NT2/D1 (cell line): ENCODE data around the gene STIM2.

Experiments used
- YY1 ChIP-seq: IDR thresholded peaks from 2 replicates; pipeline ENCODE4 v1.6.1; 2011; ENCODE audit not compliant: insufficient read length, insufficient read depth
- ZNF274 ChIP-seq: IDR thresholded peaks from 2 replicates; pipeline ENCODE4 v1.6.1; 2011; ENCODE audit warnings: mild to moderate bottlenecking, low read depth, low read length

DNA sequence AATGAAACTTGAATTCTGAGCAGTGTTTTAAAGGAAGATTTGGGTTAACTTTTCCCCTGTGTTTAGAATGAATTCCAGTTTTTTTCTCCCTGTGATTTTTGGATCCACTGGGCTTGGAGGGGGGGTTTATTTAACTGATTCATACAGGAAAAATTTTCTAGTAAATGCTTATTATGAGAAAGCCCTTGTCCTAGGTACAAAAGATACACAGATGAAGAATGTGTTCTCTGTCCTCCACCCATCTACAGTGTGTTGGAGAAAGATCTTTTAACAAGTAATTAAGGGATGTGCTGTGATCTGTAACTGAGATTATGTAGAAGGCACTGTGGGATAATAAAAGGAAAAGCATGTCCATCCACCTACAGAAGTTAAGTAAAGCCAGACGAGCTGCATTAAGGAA lies 103.9 kb downstream of the STIM2 start:
- TF ChIP-seq YY1 (no peak), ZNF274 (no peak)
